Smooth muscle cell (in vitro differentiated cells): Measurements from ENCODE around the gene C2CD4D. TPM values are rescaled to one million over a fixed set of nuclear protein-coding genes. Genes with fewer than 3 reads are reported as not detected.

Experiments used
- DNase-seq: peaks from one replicate; lab custom pipeline; 2025; ENCODE audit not compliant: unreplicated experiment; lab: John Stamatoyannopoulos, UW
- H2AFZ ChIP-seq: fragments of 200-600 bp; sonication (generic); 2 replicates; pipeline ENCODE4 v1.6.0; 2016; ENCODE audit warnings: antibody characterized with exemption, low read depth, mild to moderate bottlenecking
- H3F3A ChIP-seq: fragments of 200-600 bp; sonication (generic); 2 replicates; pipeline ENCODE4 v1.6.0; 2017; ENCODE audit warnings: antibody characterized with exemption, low read depth
- H3K27ac ChIP-seq: fragments of 200-600 bp; sonication (generic); 2 replicates; pipeline ENCODE4 v1.5.1; 2016; ENCODE audit warnings: low read depth, mild to moderate bottlenecking
- H3K27me3 ChIP-seq: fragments of 200-600 bp; sonication (generic); 2 replicates; pipeline ENCODE4 v1.6.1; 2016; ENCODE audit warnings: low read depth, mild to moderate bottlenecking
- H3K36me3 ChIP-seq: fragments of 200-600 bp; sonication (generic); 2 replicates; pipeline ENCODE4 v1.5.1; 2016; ENCODE audit warnings: low read depth
- H3K4me1 ChIP-seq: fragments of 200-600 bp; sonication (generic); 2 replicates; pipeline ENCODE4 v1.5.1; 2016; ENCODE audit warnings: low read depth
- H3K4me2 ChIP-seq: fragments of 200-600 bp; sonication (generic); 2 replicates; pipeline ENCODE4 v1.6.0; 2016; ENCODE audit warnings: mild to moderate bottlenecking
- H3K4me3 ChIP-seq: fragments of 200-600 bp; sonication (generic); 2 replicates; pipeline ENCODE4 v1.5.1; 2016; ENCODE audit warnings: mild to moderate bottlenecking
- H3K79me2 ChIP-seq: fragments of 200-600 bp; sonication (generic); 2 replicates; pipeline ENCODE4 v1.6.0; 2016; ENCODE audit warnings: low read depth, mild to moderate bottlenecking
- H3K9ac ChIP-seq: fragments of 200-600 bp; sonication (generic); 2 replicates; pipeline ENCODE4 v1.6.0; 2016; ENCODE audit warnings: low read depth
- H3K9me3 ChIP-seq: fragments of 200-600 bp; sonication (generic); replicated peaks from 2 replicates; pipeline ENCODE4 v1.5.1; 2016; ENCODE audit warnings: low read depth
- H4K20me1 ChIP-seq: fragments of 200-600 bp; sonication (generic); 2 replicates; pipeline ENCODE4 v1.6.0; 2016; ENCODE audit warnings: low read depth
- WGBS: methylation state at CpG from one replicate; pipeline ENCODE4 v1.1.7; 2016; ENCODE audit warnings: low lambda C conversion rate; 5-methylcytosine and 5-hydroxymethylcytosine counted together
- polyA plus RNA-seq: library from polyadenylated mRNA; unstranded; fragments of >200 nt; fragmentation: Nextera tagmentation; extraction: Ambion mirVana; gene quantifications from 2 replicates; pipeline ENCODE4 v1.2.1, GENCODE V29; 2016
- total RNA-seq: library from RNA; depleted of rRNA; stranded (reverse); fragments of >200 nt; gene quantifications from 2 replicates; pipeline ENCODE4 v1.2.3, GENCODE V29; 2014
- TF ChIP-seq, protein P1 (sequence below): fragments of 200-600 bp; sonication (generic); IDR thresholded peaks from 2 replicates; pipeline ENCODE4 v1.5.1; 2017; ENCODE audit warnings: borderline replicate concordance, mild to moderate bottlenecking, antibody characterized with exemption; ENCODE audit not compliant: insufficient read depth, poor library complexity, severe bottlenecking

C2CD4D gene
- total and polyA plus RNA-seq, 2 experiments from 2014 or later = not detected

DNA sequence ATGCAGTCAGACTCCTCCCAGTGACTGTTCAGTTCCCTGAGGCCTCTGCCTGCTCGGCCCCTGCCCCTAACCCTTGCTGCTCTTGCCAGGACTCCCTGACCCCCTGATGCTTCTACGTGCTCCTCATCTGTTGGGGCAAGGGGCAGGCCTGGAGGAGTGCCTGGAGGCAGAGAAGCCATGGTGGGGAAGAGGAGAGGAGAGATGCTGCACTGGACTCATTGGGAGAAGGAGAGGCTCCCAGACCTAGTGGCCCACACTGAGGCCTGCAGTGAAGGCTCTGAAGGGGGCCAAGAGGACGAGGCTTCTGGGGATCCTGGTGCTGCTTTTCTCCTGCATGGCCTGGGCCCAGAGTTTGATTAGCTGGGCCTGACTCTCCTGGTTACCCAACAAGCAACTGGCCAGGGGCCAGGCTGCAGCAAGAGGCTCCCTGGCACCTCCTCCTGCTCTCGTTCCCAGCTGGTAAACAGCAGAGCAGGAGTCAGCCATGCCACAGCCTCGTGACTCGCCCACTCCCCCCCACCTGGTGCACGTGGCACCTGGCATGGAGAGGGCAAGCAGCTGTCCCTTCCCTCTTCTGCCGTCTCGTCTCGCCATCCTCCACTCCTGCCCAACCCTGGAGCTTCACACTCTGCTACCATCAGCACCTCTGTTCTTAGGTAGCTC, 7.2 kb downstream of the C2CD4D start:
- Histone ChIP-seq H3F3A (peaks cover 2% of the 10 kb centered on the region), H3K4me3 (no peak overlapping the region), H3K79me2 (no peaks in the 10 kb centered on the region), H3K27ac (no peak overlapping the region), H3K9me3 (no peaks in the 10 kb centered on the region), H2AFZ (no peak overlapping the region), H3K9ac (no peak overlapping the region), H4K20me1 (no peaks in the 10 kb centered on the region), H3K27me3 (peaks cover 7% of the 10 kb centered on the region), H3K4me1 (peaks cover 3% of the 10 kb centered on the region), H3K36me3 (no peaks in the 10 kb centered on the region), H3K4me2 (no peak overlapping the region)
- no peak for DNase-seq
- 87% methylated on average over 10 of the region's 10 CpGs for WGBS
- TF ChIP-seq, protein P1, sequence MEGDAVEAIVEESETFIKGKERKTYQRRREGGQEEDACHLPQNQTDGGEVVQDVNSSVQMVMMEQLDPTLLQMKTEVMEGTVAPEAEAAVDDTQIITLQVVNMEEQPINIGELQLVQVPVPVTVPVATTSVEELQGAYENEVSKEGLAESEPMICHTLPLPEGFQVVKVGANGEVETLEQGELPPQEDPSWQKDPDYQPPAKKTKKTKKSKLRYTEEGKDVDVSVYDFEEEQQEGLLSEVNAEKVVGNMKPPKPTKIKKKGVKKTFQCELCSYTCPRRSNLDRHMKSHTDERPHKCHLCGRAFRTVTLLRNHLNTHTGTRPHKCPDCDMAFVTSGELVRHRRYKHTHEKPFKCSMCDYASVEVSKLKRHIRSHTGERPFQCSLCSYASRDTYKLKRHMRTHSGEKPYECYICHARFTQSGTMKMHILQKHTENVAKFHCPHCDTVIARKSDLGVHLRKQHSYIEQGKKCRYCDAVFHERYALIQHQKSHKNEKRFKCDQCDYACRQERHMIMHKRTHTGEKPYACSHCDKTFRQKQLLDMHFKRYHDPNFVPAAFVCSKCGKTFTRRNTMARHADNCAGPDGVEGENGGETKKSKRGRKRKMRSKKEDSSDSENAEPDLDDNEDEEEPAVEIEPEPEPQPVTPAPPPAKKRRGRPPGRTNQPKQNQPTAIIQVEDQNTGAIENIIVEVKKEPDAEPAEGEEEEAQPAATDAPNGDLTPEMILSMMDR = no peak

DNA sequence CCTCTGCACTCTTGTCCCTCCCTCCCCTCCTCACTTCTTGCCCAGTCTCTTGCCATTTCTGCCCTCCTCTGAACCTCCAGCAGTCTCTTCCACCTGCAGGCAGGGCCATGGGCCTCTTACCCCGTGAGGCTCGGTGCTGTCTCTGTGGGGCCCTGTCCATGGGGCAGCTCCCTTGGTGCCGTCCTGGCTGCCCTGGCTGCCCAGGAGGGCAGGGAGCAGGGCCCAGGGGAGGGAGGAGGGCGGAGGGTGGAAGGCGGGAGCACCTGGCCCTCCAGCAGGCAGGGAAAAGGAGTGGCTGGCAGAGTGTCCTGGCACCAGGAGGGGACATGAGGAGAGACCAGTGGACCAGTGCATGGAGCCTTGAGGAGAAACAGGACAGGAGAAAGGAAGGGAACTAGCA, 8.0 kb downstream of the C2CD4D start, which contains the start of gene RORC:
RORC (minus strand) TSS at position 198 of the 400 bp plus-strand sequence; CDS start at position 160, 38 bp downstream.
- Histone ChIP-seq H3K36me3 (no peaks in the 10 kb centered on the region), H3K4me1 (peaks cover 3% of the 10 kb centered on the region), H3K27ac (no peak within 1 kb of the TSS), H3K79me2 (no peaks in the 10 kb centered on the region), H3K4me3 (no peak within 1 kb of the TSS), H3K4me2 (no peak within 1 kb of the TSS), H3K9ac (no peak within 1 kb of the TSS), H3F3A (no peaks in the 10 kb centered on the region), H4K20me1 (no peaks in the 10 kb centered on the region), H3K27me3 (no peaks in the 10 kb centered on the region), H3K9me3 (no peaks in the 10 kb centered on the region), H2AFZ (no peak within 1 kb of the TSS)
- TF ChIP-seq, protein P1 = no peak
- no peak for DNase-seq
- WGBS = 92% methylated on average over 5 of the region's 5 CpGs

DNA sequence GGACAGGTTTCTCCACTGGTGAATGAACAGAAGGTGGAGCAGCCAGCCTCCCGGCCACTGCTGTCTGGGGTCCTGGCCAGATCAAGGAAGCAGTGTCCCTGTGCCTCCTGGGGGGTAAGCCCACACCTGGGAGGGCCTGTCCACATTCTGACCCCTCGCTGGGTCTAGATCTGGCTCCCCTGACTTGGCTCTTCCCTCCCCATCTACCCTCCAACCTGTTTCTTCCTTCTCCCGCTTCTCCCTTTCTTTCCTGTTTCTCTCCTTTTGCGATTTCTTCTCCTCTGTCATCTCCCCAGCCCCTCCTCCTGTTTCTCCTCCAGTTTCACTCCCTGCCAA, 8.4 kb downstream of the C2CD4D start:
- no peak overlapping the region for H3K27ac ChIP-seq
- WGBS = 73% methylated on average over 4 of the region's 4 CpGs
- H3K9me3 ChIP-seq = no peaks in the 10 kb centered on the region
- no peaks in the 10 kb centered on the region for H3K79me2 ChIP-seq
- H3K36me3 ChIP-seq = no peaks in the 10 kb centered on the region
- TF ChIP-seq, protein P1 = no peak
- H2AFZ ChIP-seq = no peak overlapping the region
- no peaks in the 10 kb centered on the region for H4K20me1 ChIP-seq
- no peak overlapping the region for H3K4me2 ChIP-seq
- H3F3A ChIP-seq = no peaks in the 10 kb centered on the region
- H3K4me1 ChIP-seq = peaks cover 3% of the 10 kb centered on the region
- H3K27me3 ChIP-seq = no peaks in the 10 kb centered on the region
- no peak for DNase-seq
- H3K4me3 ChIP-seq = no peak overlapping the region
- H3K9ac ChIP-seq = no peak overlapping the region

DNA sequence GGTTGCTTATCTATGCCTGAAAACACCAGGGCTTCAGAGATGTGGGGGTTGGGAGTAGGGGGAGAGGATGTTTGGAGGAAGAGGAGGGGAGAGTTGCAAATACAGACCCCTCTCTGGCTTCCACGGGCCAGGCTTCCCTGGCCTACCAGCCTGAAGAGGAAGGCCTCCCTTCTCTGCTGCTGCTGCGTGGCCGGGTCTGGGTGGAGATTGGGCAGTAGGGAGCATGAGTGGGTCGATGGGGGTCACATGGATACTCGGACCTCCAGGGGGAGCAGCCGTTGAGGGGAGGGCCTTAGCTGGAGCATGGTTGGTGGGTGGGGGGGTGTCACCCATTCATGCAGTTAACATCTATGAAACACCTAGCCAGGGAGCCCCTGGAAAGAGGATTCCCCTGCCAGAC, 9.6 kb downstream of the C2CD4D start:
- no peaks in the 10 kb centered on the region for H3F3A ChIP-seq
- WGBS = 71% methylated on average over 6 of the region's 6 CpGs
- DNase-seq = no peak

More for the DNA sequence above, 9.6 kb downstream of the C2CD4D start:
- H2AFZ ChIP-seq = no peak overlapping the region
- H3K79me2 ChIP-seq = no peaks in the 10 kb centered on the region
- H3K27me3 ChIP-seq = no peaks in the 10 kb centered on the region
- H3K36me3 ChIP-seq = no peaks in the 10 kb centered on the region
- no peaks in the 10 kb centered on the region for H4K20me1 ChIP-seq
- H3K4me3 ChIP-seq = no peak overlapping the region
- H3K9ac ChIP-seq = no peak overlapping the region
- no peaks in the 10 kb centered on the region for H3K9me3 ChIP-seq
- H3K27ac ChIP-seq = no peak overlapping the region
- TF ChIP-seq, protein P1 = no peak
- no peak overlapping the region for H3K4me2 ChIP-seq
- H3K4me1 ChIP-seq = peaks cover 3% of the 10 kb centered on the region
